Activated naive CD8-positive, alpha-beta T cell treated with anti-CD3 and anti-CD28 coated beads for 36 hours (primary cell): ENCODE results near the gene ZNF22. TPM values are rescaled to one million over a fixed set of nuclear protein-coding genes. Genes with fewer than 3 reads are reported as not detected.

ENCODE experiments used
- DNase-seq: peaks from one replicate; pipeline ENCODE4 v3.0.0; 2021
- H3K27ac Mint-ChIP-seq: one replicate; pipeline ENCODE4 v1.8.0; 2022; ENCODE audit warnings: mild to moderate bottlenecking, moderate library complexity, mixed read lengths
- H3K27me3 Mint-ChIP-seq: one replicate; pipeline ENCODE4 v1.8.0; 2022; ENCODE audit warnings: mild to moderate bottlenecking, mixed read lengths
- H3K36me3 Mint-ChIP-seq: one replicate; pipeline ENCODE4 v1.8.0; 2021; ENCODE audit warnings: mild to moderate bottlenecking, mixed read lengths
- H3K4me1 Mint-ChIP-seq: one replicate; pipeline ENCODE4 v1.8.0; 2021; ENCODE audit warnings: mixed read lengths
- H3K4me3 Mint-ChIP-seq: one replicate; pipeline ENCODE4 v1.8.0; 2022; ENCODE audit warnings: mild to moderate bottlenecking, moderate library complexity, mixed read lengths
- H3K9me3 Mint-ChIP-seq: one replicate; pipeline ENCODE4 v1.8.0; 2022; ENCODE audit warnings: mixed read lengths
- total RNA-seq, 2 experiments: library from RNA; stranded (reverse); gene quantifications; one replicate each; pipeline ENCODE4 v1.2.3, GENCODE V29; 2021

ZNF22 gene
- total RNA-seq, 2 experiments from 2014 or later = 45.6 to 47.6 TPM

GRCh38 chr10:44979281-44980191, 21.2 kb upstream of the ZNF22 start:
- no peak for DNase-seq
- H3K27ac Mint-ChIP-seq = no peak overlapping the region
- no peaks in the 10 kb centered on the region for H3K9me3 Mint-ChIP-seq
- no peak overlapping the region for H3K4me3 Mint-ChIP-seq
- no peaks in the 10 kb centered on the region for H3K36me3 Mint-ChIP-seq
- no peaks in the 10 kb centered on the region for H3K27me3 Mint-ChIP-seq
- H3K4me1 Mint-ChIP-seq = peaks cover 8% of the 10 kb centered on the region

DNA sequence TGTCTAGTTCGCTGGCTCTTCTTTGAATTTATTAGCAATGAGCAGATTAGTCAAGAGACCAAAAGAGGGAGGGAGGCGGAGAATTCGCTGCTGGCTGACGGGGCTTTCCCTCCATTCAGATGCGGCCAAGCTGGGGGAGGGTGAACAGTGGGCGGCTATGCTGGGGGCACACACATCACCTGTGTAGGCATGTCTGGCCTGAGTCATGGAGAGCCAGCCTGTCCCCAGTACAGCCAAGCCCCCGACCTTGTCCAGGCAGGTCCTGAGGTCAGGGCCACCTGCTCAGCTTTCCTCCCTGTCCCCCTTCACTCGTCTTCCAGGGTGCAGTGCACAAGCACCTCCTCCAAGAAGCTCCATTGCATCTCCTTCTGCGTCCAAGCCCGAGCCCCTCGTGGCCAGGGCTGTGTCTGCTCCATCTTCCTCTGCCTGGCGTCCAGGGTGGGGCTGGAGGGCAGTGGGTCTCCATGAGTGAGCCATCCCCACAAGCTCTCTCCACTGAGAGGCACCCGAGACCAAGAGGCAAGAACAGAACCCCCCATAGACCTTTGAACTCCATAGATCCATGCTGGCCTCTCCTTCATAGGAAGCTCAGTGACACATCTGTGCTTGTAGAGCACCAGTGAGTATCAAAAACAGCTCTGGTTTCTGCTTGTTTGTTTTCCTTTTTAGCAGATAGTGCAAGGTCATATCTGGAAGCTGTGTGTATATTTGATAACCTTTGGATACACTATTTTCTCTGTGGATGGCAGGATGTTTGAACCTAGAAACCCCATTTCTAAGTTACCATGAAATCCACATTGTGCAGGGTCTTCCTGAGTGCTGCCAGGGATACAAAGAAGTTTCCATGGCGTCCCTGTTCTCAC, 20.2 kb upstream of the ZNF22 start:
- no peak for DNase-seq
- Mint-ChIP-seq H3K27ac (no peak overlapping the region), H3K9me3 (no peaks in the 10 kb centered on the region), H3K4me3 (no peak overlapping the region), H3K36me3 (no peaks in the 10 kb centered on the region), H3K4me1 (peaks cover 8% of the 10 kb centered on the region), H3K27me3 (no peaks in the 10 kb centered on the region)

GRCh38 chr10:44981172-44982113, 19.3 kb upstream of the ZNF22 start:
- Mint-ChIP-seq H3K36me3 (no peaks in the 10 kb centered on the region), H3K27me3 (no peaks in the 10 kb centered on the region), H3K27ac (no peak overlapping the region), H3K4me3 (no peak overlapping the region), H3K9me3 (no peaks in the 10 kb centered on the region), H3K4me1 (peaks cover 8% of the 10 kb centered on the region)
- no peak for DNase-seq

DNA sequence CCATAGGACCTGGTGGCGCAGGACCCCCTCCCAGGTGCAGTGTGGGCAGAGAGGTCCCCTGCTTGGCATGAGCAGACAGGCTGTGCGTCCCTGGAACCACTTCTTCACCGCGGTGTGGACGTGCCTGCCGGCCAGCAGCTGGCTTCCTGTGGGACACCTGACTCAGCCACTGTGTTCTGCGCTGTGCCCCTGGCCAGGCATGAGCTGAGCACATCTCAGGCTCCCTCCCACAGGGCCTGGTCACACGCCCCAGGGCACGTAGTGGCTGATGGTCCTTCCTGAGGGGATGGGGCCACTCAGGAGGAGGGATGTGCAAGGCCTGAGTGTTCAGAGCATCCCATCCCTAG, 18.6 kb upstream of the ZNF22 start:
- DNase-seq = no peak
- Mint-ChIP-seq H3K9me3 (no peaks in the 10 kb centered on the region), H3K4me1 (peaks cover 13% of the 10 kb centered on the region), H3K27ac (no peak overlapping the region), H3K36me3 (no peaks in the 10 kb centered on the region), H3K4me3 (no peak overlapping the region), H3K27me3 (no peaks in the 10 kb centered on the region)

- DNase-seq = no peak
- Mint-ChIP-seq H3K36me3 (no peaks in the 10 kb centered on the region), H3K27ac (no peak overlapping the region), H3K27me3 (no peaks in the 10 kb centered on the region), H3K4me1 (peaks cover 12% of the 10 kb centered on the region), H3K4me3 (no peak overlapping the region), H3K9me3 (no peaks in the 10 kb centered on the region)
Measured at GRCh38 chr10:44982496-44982895, 18.2 kb upstream of the ZNF22 start.

- no peaks in the 10 kb centered on the region for H3K9me3 Mint-ChIP-seq
Measured at GRCh38 chr10:44983066-44983894, 17.4 kb upstream of the ZNF22 start.

GRCh38 chr10:44983895-44984278, 16.8 kb upstream of the ZNF22 start:
- Mint-ChIP-seq H3K4me1 (peaks cover 12% of the 10 kb centered on the region), H3K36me3 (no peaks in the 10 kb centered on the region), H3K4me3 (no peak overlapping the region), H3K27ac (no peak overlapping the region), H3K9me3 (no peaks in the 10 kb centered on the region), H3K27me3 (no peaks in the 10 kb centered on the region)
- DNase-seq = no peak

More at GRCh38 chr10:44983066-44983894, 17.4 kb upstream of the ZNF22 start:
- no peak overlapping the region for H3K27ac Mint-ChIP-seq
- H3K4me1 Mint-ChIP-seq = peaks cover 12% of the 10 kb centered on the region
- no peak for DNase-seq
- no peaks in the 10 kb centered on the region for H3K27me3 Mint-ChIP-seq
- H3K4me3 Mint-ChIP-seq = no peak overlapping the region
- no peaks in the 10 kb centered on the region for H3K36me3 Mint-ChIP-seq

GRCh38 chr10:44984671-44985101, 16.0 kb upstream of the ZNF22 start:
- Mint-ChIP-seq H3K36me3 (no peaks in the 10 kb centered on the region), H3K4me3 (no peak overlapping the region), H3K27ac (no peak overlapping the region), H3K27me3 (no peaks in the 10 kb centered on the region), H3K9me3 (no peaks in the 10 kb centered on the region), H3K4me1 (peaks cover 12% of the 10 kb centered on the region)
- no peak for DNase-seq

DNA sequence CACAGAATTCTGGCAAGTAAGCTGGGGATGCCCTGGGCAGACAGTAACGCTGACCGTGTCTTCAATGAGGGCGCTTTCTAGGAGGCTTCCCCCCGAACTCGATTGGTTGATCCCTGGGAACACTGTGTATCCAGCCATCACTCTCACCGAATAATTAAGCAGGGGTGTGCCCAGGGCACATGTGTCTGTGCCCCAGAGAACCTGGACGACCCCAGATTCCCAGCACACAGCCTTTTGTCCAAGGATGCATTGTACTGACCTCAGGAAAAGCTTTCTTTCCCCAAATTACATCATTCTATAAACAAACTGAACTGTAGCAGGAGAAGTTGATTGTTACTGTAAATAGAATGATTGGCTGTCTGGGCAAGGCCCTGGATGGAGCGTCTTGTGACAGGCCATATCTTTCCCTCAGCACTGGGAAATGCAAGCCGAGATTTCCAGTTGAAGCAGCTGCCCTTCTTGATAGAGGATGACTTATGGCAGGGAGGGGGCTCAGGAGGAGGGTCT, 15.5 kb upstream of the ZNF22 start:
- Mint-ChIP-seq H3K4me3 (no peak overlapping the region), H3K4me1 (peaks cover 12% of the 10 kb centered on the region), H3K27ac (no peak overlapping the region), H3K36me3 (no peaks in the 10 kb centered on the region), H3K9me3 (no peaks in the 10 kb centered on the region), H3K27me3 (no peaks in the 10 kb centered on the region)
- DNase-seq = no peak

GRCh38 chr10:44986179-44986578, 14.5 kb upstream of the ZNF22 start:
- DNase-seq = no peak
- peaks cover 11% of the 10 kb centered on the region for H3K4me1 Mint-ChIP-seq
- H3K27ac Mint-ChIP-seq = no peak overlapping the region
- H3K4me3 Mint-ChIP-seq = no peak overlapping the region
- no peaks in the 10 kb centered on the region for H3K9me3 Mint-ChIP-seq
- H3K27me3 Mint-ChIP-seq = no peaks in the 10 kb centered on the region
- H3K36me3 Mint-ChIP-seq = no peaks in the 10 kb centered on the region

DNA sequence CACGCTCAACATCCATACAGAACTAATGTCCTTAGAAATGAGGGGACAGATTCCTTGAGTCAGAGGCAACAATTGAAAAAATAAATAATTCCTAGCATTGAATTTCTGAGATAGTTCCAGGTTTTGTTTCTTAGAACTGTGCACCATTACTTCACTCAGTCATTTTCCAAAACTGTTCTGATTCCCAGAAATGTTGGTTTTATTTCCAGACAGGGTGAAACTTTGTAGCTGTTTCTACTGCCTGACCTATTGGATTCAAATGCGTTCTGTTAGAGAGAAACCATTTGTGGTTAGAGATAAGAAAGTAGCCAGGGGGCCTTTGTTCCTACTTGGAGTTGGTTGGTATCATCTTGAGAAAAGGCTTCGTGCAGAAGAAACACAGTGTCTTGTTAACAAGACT, 14.1 kb upstream of the ZNF22 start:
- H3K27ac Mint-ChIP-seq = no peak overlapping the region

DNA sequence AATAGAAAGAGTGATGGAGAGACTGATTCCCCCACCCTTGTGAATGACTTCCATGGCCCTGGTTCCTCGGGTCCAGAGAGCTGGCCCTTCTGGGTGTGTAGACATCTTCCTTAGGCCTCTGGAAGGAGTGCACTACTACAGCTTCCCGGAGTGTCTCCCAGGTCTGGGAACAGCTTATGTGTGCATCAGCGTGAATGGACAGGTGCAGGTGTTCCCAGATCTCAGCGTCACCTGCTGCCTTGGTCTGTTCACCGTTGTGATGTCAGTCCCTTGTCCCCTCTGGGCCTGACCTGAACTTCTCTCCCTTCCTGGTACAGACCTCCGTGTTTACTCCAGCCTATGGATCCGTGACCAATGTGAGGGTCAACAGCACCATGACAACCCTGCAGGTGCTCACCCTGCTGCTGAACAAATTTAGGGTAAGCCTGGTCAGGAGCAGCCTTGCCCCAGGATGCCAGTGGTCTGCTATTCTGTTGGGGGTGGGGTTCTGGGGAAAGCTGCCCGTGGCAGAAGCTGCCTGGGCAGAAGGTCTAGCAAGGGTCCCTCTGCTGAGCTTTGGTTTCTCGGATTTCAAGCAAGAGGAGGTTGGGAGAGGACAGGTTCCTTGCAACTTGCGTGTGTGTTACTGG, 11.7 kb upstream of the ZNF22 start:
- Mint-ChIP-seq H3K4me1 (peaks cover 11% of the 10 kb centered on the region), H3K36me3 (no peaks in the 10 kb centered on the region), H3K4me3 (no peak overlapping the region), H3K9me3 (no peaks in the 10 kb centered on the region), H3K27me3 (no peaks in the 10 kb centered on the region), H3K27ac (no peak overlapping the region)
- no peak for DNase-seq

More for the DNA sequence above, 14.1 kb upstream of the ZNF22 start:
- Mint-ChIP-seq H3K4me1 (peaks cover 11% of the 10 kb centered on the region), H3K36me3 (no peaks in the 10 kb centered on the region), H3K4me3 (no peak overlapping the region), H3K27me3 (no peaks in the 10 kb centered on the region), H3K9me3 (no peaks in the 10 kb centered on the region)
- no peak for DNase-seq

DNA sequence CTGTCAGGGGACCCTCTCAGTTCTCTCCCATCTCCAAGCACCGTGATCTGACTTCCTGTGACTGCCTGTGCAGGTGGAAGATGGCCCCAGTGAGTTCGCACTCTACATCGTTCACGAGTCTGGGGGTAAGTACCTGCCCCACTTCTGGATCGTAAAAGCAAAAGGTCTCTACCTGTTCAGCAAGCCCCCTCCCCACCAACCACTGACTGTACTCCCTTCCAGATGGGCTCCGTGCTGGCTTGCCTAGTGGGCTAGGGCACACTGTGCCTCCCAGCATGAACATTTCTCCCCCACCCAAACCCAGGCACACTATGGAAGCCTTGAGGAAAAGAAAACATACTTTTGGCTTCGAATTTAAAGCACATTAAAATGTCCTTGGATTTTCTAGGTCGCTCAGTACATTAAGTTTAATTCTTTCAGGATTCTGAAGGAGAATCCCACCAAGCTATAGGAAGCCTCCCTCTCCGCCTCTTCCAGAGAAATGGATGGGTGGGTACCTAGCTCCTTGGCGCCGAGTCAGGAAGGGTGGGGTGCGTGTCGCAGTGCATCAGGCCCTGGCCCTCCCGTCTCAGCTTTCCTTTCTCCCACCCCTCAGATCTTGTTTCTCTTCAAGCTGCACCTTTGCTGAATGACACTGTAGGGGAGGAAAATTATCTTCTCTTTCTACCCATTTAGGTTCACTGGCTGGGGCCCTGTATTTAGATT, 11.0 kb upstream of the ZNF22 start:
- H3K4me3 Mint-ChIP-seq = no peak overlapping the region
- no peaks in the 10 kb centered on the region for H3K36me3 Mint-ChIP-seq
- H3K4me1 Mint-ChIP-seq = peaks cover 14% of the 10 kb centered on the region
- H3K9me3 Mint-ChIP-seq = no peaks in the 10 kb centered on the region
- no peak for DNase-seq
- H3K27ac Mint-ChIP-seq = no peak overlapping the region
- no peaks in the 10 kb centered on the region for H3K27me3 Mint-ChIP-seq
